Left ventricle myocardium superior (tissue), 1 donor: ENCODE results near the gene CDK5RAP2. TPM values are rescaled to one million over a fixed set of nuclear protein-coding genes. Genes with fewer than 3 reads are reported as not detected.

Experiments used
- ATAC-seq: fragments of 200-7000 bp; cut with Tn5 transposase; one replicate; pipeline ENCODE4 v1.9.1; 2020; ENCODE audit warnings: mild to moderate bottlenecking, moderate library complexity
- DNase-seq: peaks from one replicate; pipeline ENCODE4 v3.0.0-alpha.2; 2020
- intact Hi-C: fragments of 100-400 bp; cut with micrococcal nuclease; formaldehyde crosslinking; loops from one replicate; pipeline ENCODE4 v1.11.0; 2022
- total RNA-seq: library from RNA; stranded (reverse); fragmentation: NEBNext Ultra II Directional; extraction: Animal tissue kit (Norgen Biotek cat#: 25700); gene quantifications from one replicate; pipeline ENCODE4 v1.2.1, GENCODE V29; 2021
- donor health status: DM: no; HTN: yes; CAD: no; lungs with severe emphysema.

The CDK5RAP2 gene
- total RNA-seq, 1 donor from 2014 or later: 83.6 TPM

DNA sequence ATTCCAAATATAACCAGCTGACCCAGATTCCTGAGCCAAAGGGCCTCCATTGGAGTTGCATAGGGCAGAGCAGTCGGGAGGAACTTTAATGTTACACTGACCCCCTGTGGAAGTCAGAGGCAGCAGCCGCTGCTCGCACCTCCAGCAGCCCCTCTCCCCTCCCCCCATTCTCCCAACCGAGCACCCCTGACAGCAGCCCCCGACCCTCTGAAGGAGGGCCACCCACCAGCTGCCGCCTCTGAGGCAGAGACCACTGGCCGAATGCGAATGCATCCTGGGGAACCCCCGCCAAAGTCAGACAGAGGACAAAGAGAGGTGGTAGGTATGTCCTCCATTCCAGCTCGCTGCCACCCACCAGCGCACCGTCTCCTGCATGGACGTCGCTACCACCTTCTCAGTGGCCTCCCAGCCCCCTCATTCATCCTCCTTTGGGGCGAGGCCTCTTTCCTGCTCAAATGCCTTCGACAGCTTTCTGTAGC lies 231.0 kb downstream of the CDK5RAP2 start:
- peak; percentile 37 for DNase-seq

DNA sequence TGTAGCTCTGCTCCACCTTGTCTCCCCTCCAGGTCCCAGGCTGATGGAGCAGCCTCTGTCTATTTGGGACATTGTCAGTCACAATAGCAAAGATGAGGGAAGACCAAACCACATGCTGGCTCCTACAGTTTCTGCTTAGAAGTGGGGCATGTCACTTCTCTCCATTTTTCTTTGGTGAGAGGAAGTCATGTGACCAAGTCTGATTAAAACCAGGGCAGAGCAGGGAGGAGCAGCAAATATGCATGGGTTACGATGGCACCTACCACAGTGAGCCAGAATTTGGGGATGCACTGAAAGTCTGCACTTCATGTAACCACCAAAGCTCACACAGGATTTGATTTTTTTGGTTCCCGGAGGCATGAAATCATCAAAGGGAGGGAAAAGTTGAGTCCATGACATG lies 234.6 kb downstream of the CDK5RAP2 start:
- DNase-seq (no peak), ATAC-seq (no peak)
- intact Hi-C loops: no loop called here

More for the DNA sequence above, 231.0 kb downstream of the CDK5RAP2 start:
- ATAC-seq: peak; percentile 81
- intact Hi-C loops: no loop called here

DNA sequence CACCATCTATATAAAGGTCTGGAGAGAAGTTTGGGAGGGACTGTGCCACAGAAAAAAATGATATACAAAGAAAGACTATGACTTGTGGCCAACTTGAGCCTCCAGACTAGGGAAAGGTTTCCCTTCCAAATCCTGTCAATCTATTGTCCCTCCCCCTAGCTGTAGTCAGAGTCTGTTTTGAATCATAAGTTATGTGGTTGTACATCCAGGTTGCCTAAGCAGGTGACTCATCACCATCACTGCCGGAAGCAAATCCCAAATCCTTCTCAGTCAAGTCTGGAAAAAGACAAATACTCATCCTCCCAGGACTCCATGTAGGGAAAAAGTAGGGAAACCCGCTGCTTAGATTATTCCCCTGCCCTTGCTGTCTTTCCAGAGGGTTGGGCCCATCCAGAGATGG lies 235.7 kb downstream of the CDK5RAP2 start:
- no peak for DNase-seq
- intact Hi-C loops: no loop called here
- no peak for ATAC-seq

DNA sequence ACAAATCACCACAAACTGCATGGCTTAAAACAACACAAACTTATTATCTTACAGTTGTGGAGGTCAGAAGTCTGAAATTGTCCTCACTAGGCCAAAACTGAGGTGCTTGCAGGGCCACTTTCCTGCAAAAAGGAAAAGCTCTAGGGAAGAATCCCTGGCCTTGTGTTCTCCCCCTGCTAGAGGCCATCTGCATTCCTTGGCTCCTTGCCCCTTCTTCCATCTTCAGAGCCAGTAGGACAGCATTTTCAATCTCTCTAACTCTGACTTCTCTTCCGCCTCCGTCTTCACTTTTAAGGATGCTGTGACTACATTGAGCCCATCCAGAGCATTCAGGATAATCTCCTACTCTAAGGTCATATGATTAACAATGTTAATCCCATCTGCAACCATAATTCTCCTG lies 236.6 kb downstream of the CDK5RAP2 start:
- ATAC-seq (no peak), DNase-seq (no peak)
- intact Hi-C loops: no loop called here

Other genes with a start within 250 kb of the CDK5RAP2 start
- gene MEGF9, start 134.3 kb upstream of the CDK5RAP2 start, total RNA-seq: 32.8 TPM
- gene FBXW2, start 213.2 kb upstream of the CDK5RAP2 start, total RNA-seq: 46.8 TPM